Astrocyte (in vitro differentiated cells and primary cell): ENCODE data around the gene FAM234B.

Source experiments
- EZH2 ChIP-seq: IDR thresholded peaks from 2 replicates; pipeline ENCODE4 v1.6.1; 2012; ENCODE audit warnings: mild to moderate bottlenecking, low read length, inconsistent platforms; ENCODE audit not compliant: insufficient read depth
- TF ChIP-seq, protein P1 (sequence below): IDR thresholded peaks from 2 replicates; pipeline ENCODE4 v1.5.1; 2011; ENCODE audit warnings: low read depth, mild to moderate bottlenecking, inconsistent platforms, low read length, moderate library complexity; ENCODE audit not compliant: insufficient read depth

GRCh38 chr12:13112968-13113367 is 68.8 kb downstream of the FAM234B start:
- TF ChIP-seq, protein P1, sequence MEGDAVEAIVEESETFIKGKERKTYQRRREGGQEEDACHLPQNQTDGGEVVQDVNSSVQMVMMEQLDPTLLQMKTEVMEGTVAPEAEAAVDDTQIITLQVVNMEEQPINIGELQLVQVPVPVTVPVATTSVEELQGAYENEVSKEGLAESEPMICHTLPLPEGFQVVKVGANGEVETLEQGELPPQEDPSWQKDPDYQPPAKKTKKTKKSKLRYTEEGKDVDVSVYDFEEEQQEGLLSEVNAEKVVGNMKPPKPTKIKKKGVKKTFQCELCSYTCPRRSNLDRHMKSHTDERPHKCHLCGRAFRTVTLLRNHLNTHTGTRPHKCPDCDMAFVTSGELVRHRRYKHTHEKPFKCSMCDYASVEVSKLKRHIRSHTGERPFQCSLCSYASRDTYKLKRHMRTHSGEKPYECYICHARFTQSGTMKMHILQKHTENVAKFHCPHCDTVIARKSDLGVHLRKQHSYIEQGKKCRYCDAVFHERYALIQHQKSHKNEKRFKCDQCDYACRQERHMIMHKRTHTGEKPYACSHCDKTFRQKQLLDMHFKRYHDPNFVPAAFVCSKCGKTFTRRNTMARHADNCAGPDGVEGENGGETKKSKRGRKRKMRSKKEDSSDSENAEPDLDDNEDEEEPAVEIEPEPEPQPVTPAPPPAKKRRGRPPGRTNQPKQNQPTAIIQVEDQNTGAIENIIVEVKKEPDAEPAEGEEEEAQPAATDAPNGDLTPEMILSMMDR, result no peak
- TF ChIP-seq EZH2, result no peak
